ENCODE measurements around the gene ZBTB21. TPM values are rescaled to one million over a fixed set of nuclear protein-coding genes. Genes with fewer than 3 reads are reported as not detected.

The ZBTB21 gene
- total and polyA plus RNA-seq, 10 donors, result 1.9 to 21.7 (median 14.0) TPM

- Histone ChIP-seq H3K27me3 (replicated peaks in 1 of 7) (no peaks in the 10 kb centered on the region), H3K9me3 (no peaks in the 10 kb centered on the region), H3K36me3 (peaks cover 0 to 26% (median 0%) of the 10 kb centered on the region in 6 donors), H3K27ac (peak overlapping the region in 1 of 8 donors; percentile 17), H3K4me1 (peaks cover 0 to 46% (median 15%) of the 10 kb centered on the region in 6 donors), H3K4me3 (no peak overlapping the region)
- 80 to 88% (median 83%) methylated on average over 7 to 10 of the region's 10 CpGs for WGBS, 5 donors
- no peak for TF ChIP-seq POLR2A (IDR thresholded peaks at IDR 0.05)
- intact Hi-C loops (cut with DNase I; ENCODE audit: low total_unique reads), result no loop called here
- peak; percentile 52 for DNase-seq
Observed at GRCh38 chr21:41943851-41944250, 66.3 kb downstream of the ZBTB21 start.

GRCh38 chr21:41942457-41942856 lies 67.7 kb downstream of the ZBTB21 start:
- Histone ChIP-seq H3K27me3 (replicated peaks in 1 of 7) (no peaks in the 10 kb centered on the region), H3K4me1 (peaks cover 0 to 32% (median 4%) of the 10 kb centered on the region in 6 donors), H3K36me3 (peaks cover 0 to 28% (median 0%) of the 10 kb centered on the region in 6 donors), H3K4me3 (no peak overlapping the region), H3K27ac (peak overlapping the region in 1 of 8 donors; percentile 38), H3K9me3 (no peaks in the 10 kb centered on the region)
- intact Hi-C loops (cut with DNase I; ENCODE audit: low total_unique reads), result no loop called here
- no peak for TF ChIP-seq CTCF (IDR thresholded peaks at IDR 0.05 in 8 of 11, conservative IDR thresholded peaks at IDR 0.05 in 3 of 11)
- TF ChIP-seq POLR2AphosphoS5 (IDR thresholded peaks at IDR 0.05), result no peak
- no peak for TF ChIP-seq POLR2A (IDR thresholded peaks at IDR 0.05)
- DNase-seq, result peak; percentile 61
- 82 to 90% (median 89%) methylated on average over 9 of the region's 9 CpGs for WGBS, 5 donors

DNA sequence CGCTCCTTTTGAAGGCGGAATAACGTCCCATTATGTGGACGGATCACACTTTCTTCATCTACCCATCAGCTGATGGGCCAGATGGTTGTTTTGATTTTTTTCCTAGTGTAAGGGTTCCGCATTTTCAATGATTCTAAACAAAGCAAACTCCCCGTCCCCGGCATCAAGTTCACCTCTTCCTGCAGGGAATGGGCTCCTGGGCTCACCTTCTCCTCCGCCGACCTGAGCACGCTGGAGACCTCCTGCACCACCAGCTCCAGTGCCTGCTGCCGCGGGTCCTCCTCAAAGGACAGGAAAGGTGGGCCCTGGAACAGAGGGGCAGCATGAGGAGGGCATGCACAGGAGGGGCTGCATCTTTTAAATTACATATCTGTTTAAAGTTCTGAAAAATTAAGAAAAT lies 68.2 kb downstream of the ZBTB21 start:
- intact Hi-C loops (cut with DNase I; ENCODE audit: low total_unique reads), result no loop called here
- H3K4me3 ChIP-seq, result no peak overlapping the region
- 87 to 94% (median 89%) methylated on average over 12 of the region's 12 CpGs for WGBS, 5 donors
- TF ChIP-seq CTCF (IDR thresholded peaks at IDR 0.05 in 8 of 11, conservative IDR thresholded peaks at IDR 0.05 in 3 of 11), result no peak
- TF ChIP-seq POLR2AphosphoS5 (IDR thresholded peaks at IDR 0.05), result no peak
- no peak for TF ChIP-seq POLR2A (IDR thresholded peaks at IDR 0.05)
- H3K27ac ChIP-seq, result no peak overlapping the region
- H3K27me3 ChIP-seq (replicated peaks in 1 of 7), result no peaks in the 10 kb centered on the region
- H3K4me1 ChIP-seq, result peaks cover 0 to 28% (median 2%) of the 10 kb centered on the region in 6 donors
- H3K9me3 ChIP-seq, result no peaks in the 10 kb centered on the region
- peak; percentile 41 for DNase-seq
- peaks cover 0 to 28% (median 0%) of the 10 kb centered on the region in 6 donors for H3K36me3 ChIP-seq

GRCh38 chr21:41940431-41940830 lies 69.7 kb downstream of the ZBTB21 start:
- intact Hi-C loops (cut with DNase I; ENCODE audit: low total_unique reads), result no loop called here
- Histone ChIP-seq H3K9me3 (no peaks in the 10 kb centered on the region), H3K36me3 (peaks cover 0 to 28% (median 0%) of the 10 kb centered on the region in 6 donors), H3K27me3 (replicated peaks in 1 of 7) (no peaks in the 10 kb centered on the region), H3K27ac (no peak overlapping the region), H3K4me1 (peaks cover 0 to 15% (median 2%) of the 10 kb centered on the region in 6 donors), H3K4me3 (no peak overlapping the region)
- WGBS, 5 donors, result 82 to 96% (median 91%) methylated on average over 3 of the region's 3 CpGs
- no peak for TF ChIP-seq CTCF (IDR thresholded peaks at IDR 0.05 in 8 of 11, conservative IDR thresholded peaks at IDR 0.05 in 3 of 11)
- TF ChIP-seq POLR2AphosphoS5 (IDR thresholded peaks at IDR 0.05), result no peak
- TF ChIP-seq POLR2A (IDR thresholded peaks at IDR 0.05), result no peak
- no peak for DNase-seq

- intact Hi-C loops (cut with DNase I; ENCODE audit: low total_unique reads), result no loop called here
- H3K36me3 ChIP-seq, result peaks cover 0 to 28% (median 0%) of the 10 kb centered on the region in 6 donors
- peaks cover 0 to 22% (median 5%) of the 10 kb centered on the region in 6 donors for H3K4me1 ChIP-seq
- 77 to 89% (median 83%) methylated on average over 8 of the region's 8 CpGs for WGBS, 5 donors
- DNase-seq, result peak; percentile 54
- H3K4me3 ChIP-seq, result no peak overlapping the region
- no peak overlapping the region for H3K27ac ChIP-seq
- no peaks in the 10 kb centered on the region for H3K27me3 ChIP-seq (replicated peaks in 1 of 7)
- H3K9me3 ChIP-seq, result no peaks in the 10 kb centered on the region
- TF ChIP-seq POLR2AphosphoS5 (IDR thresholded peaks at IDR 0.05) (peak in 2 of 3 donors; percentile 24 to 26), POLR2A (IDR thresholded peaks at IDR 0.05) (no peak), CTCF (IDR thresholded peaks at IDR 0.05 in 8 of 11, conservative IDR thresholded peaks at IDR 0.05 in 3 of 11) (no peak)
Observed at GRCh38 chr21:41939391-41939790, 70.8 kb downstream of the ZBTB21 start.

Data from spleen (tissue), 11 donors.